Chondrocyte (in vitro differentiated cells): ENCODE results near the gene TEAD1. TPM values are rescaled to one million over a fixed set of nuclear protein-coding genes. Genes with fewer than 3 reads are reported as not detected.

Experiments
- DNase-seq: peaks from one replicate; pipeline ENCODE4 v3.0.0; 2021; ENCODE audit warnings: mixed read lengths, low spot score
- H3K27ac Mint-ChIP-seq: one replicate; pipeline ENCODE4 v1.8.0; 2021; ENCODE audit warnings: mild to moderate bottlenecking, moderate library complexity, mixed read lengths; ENCODE audit not compliant: unreplicated experiment
- H3K27me3 Mint-ChIP-seq: 2 replicates; pipeline ENCODE4 v1.8.0; 2021; ENCODE audit warnings: low read depth, mixed read lengths
- H3K36me3 Mint-ChIP-seq: 2 replicates; pipeline ENCODE4 v1.8.0; 2021; ENCODE audit warnings: low read depth, mixed read lengths
- H3K4me1 Mint-ChIP-seq: 2 replicates; pipeline ENCODE4 v1.8.0; 2021; ENCODE audit warnings: low read depth, mild to moderate bottlenecking, mixed read lengths
- H3K4me3 Mint-ChIP-seq: one replicate; pipeline ENCODE4 v1.8.0; 2021; ENCODE audit warnings: mild to moderate bottlenecking, moderate library complexity, mixed read lengths; ENCODE audit not compliant: unreplicated experiment
- H3K9me3 Mint-ChIP-seq: 2 replicates; pipeline ENCODE4 v1.8.0; 2021; ENCODE audit warnings: low read depth, mixed read lengths
- total RNA-seq: library from RNA; stranded (reverse); gene quantifications from 3 replicates; pipeline ENCODE4 v1.2.1, GENCODE V29; 2021
- TF ChIP-seq, protein P1 (sequence below): fragments of 200-600 bp; sonication (generic); IDR thresholded peaks from 2 replicates; pipeline ENCODE4 v1.5.0; 2021; ENCODE audit warnings: antibody characterized with exemption, mild to moderate bottlenecking, moderate library complexity

Gene TEAD1
- total RNA-seq, 1 donor from 2014 or later, result 137 TPM

DNA sequence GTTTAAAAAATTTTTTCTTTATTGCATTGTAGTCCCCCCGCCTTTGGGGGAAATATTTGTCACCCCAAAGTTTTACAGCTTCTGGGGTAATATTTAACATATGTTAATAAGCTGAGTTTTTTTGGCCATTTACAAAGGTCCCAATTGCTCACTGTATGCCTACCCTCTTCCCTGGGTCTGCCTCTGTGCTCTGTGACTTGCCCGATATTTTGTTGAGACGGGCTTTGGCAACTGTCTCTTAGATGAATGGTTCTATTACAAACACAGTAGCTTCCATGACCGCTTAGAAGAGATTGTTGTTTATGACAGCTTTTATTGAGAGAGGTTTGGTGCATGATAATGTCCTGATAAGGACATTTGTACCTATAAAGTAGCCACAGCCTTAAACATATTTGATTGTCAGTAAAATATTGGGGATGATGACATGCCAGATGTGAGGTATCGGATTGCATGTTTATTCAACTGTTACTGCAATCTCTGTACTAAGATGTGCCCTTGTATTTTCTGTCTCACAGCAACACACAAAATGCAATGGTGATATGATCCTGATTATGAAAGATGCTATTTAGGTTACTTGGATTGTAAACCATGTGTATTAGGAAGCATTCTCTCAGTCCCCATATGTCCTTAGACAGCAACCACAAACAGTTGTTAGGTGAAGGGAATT, 103.1 kb downstream of the TEAD1 start:
- no peak overlapping the region for H3K27ac Mint-ChIP-seq
- peaks cover 57% of the 10 kb centered on the region for H3K4me1 Mint-ChIP-seq
- peaks cover 5% of the 10 kb centered on the region for H3K36me3 Mint-ChIP-seq
- no peak for DNase-seq
- TF ChIP-seq, protein P1, sequence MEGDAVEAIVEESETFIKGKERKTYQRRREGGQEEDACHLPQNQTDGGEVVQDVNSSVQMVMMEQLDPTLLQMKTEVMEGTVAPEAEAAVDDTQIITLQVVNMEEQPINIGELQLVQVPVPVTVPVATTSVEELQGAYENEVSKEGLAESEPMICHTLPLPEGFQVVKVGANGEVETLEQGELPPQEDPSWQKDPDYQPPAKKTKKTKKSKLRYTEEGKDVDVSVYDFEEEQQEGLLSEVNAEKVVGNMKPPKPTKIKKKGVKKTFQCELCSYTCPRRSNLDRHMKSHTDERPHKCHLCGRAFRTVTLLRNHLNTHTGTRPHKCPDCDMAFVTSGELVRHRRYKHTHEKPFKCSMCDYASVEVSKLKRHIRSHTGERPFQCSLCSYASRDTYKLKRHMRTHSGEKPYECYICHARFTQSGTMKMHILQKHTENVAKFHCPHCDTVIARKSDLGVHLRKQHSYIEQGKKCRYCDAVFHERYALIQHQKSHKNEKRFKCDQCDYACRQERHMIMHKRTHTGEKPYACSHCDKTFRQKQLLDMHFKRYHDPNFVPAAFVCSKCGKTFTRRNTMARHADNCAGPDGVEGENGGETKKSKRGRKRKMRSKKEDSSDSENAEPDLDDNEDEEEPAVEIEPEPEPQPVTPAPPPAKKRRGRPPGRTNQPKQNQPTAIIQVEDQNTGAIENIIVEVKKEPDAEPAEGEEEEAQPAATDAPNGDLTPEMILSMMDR, result no peak
- no peaks in the 10 kb centered on the region for H3K27me3 Mint-ChIP-seq
- no peak overlapping the region for H3K4me3 Mint-ChIP-seq
- H3K9me3 Mint-ChIP-seq, result peaks cover 4% of the 10 kb centered on the region

DNA sequence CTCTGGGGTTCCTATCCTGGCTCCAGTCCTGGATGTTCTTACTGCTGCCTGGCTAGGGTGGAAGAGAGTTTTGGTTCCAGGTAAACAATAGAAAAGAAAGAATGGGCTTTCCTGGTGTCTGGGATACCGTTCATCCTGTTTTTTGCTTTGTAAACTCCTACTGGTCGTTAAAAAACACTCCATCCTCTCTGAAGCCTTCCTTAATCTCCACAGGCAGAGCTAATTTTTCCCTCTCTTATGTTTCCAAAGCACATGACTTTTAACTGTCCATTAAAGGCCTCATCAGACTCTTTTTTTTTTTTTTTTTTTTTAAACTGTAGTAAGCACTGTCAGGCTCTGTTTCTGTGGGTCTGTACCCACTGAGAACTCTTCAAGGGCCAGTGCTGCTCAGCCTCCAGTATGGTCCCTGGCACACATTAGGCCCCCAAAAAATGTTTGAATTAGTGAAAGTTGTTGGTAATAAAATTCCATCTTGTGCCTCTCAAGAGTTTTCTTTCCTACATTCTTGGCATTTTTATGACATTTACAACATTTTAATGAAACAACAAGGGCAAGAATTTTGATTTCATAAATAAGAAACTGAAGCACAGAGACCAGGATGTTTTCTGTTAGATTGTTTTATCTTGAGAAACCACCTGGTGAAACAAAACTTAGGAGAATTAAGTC, 104.2 kb downstream of the TEAD1 start:
- Mint-ChIP-seq H3K27me3 (no peaks in the 10 kb centered on the region), H3K4me1 (peaks cover 51% of the 10 kb centered on the region), H3K27ac (peak overlapping the region; percentile 74), H3K4me3 (no peak overlapping the region), H3K36me3 (peaks cover 5% of the 10 kb centered on the region), H3K9me3 (peaks cover 4% of the 10 kb centered on the region)
- no peak for DNase-seq
- TF ChIP-seq, protein P1, result no peak

DNA sequence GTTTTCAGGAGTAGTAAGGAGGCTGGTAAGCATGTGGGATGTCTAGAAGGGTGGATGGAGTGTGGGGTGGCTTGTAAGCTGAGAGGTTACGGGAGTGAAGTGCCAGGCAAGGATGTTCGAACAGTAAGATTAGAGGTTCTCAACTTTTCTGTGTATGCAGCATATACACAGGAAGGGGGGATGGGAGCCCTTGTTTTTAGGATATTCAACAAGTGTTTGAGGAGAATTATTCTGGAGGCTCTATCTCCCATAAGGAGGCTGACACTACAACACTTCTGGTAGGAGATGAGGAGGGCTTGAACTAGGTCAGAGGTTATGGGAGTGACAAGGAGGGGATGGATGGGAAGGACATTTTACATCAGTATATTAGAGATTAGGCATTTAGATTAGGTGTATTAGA, 109.5 kb downstream of the TEAD1 start:
- Mint-ChIP-seq H3K4me1 (peaks cover 45% of the 10 kb centered on the region), H3K27me3 (no peaks in the 10 kb centered on the region), H3K9me3 (peaks cover 4% of the 10 kb centered on the region), H3K27ac (no peak overlapping the region), H3K4me3 (no peak overlapping the region), H3K36me3 (peaks cover 7% of the 10 kb centered on the region)
- DNase-seq, result no peak
- TF ChIP-seq, protein P1, result no peak

DNA sequence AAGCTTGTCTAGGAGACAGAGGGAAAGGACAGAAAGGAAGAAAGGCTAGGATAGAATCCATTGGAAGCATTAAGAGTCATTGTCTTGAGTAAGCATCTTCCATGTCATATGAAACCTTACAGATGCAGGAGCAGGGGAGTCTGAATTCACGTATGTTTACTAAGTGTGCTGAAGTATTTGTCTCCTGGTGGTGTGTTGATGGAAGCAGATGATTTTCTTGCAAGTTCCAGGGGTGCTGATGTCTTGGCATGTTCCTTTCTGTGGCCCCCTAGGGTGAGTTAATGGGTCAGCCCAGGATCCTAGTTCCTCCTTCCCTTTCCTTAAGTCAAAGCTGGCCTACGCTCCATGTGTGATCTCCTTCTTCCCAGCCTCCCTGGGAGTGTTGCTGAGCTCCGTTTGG, 110.2 kb downstream of the TEAD1 start:
- Mint-ChIP-seq H3K36me3 (peaks cover 7% of the 10 kb centered on the region), H3K27me3 (no peaks in the 10 kb centered on the region), H3K4me1 (peaks cover 43% of the 10 kb centered on the region), H3K27ac (no peak overlapping the region), H3K9me3 (peaks cover 4% of the 10 kb centered on the region), H3K4me3 (no peak overlapping the region)
- TF ChIP-seq, protein P1, result no peak
- no peak for DNase-seq

DNA sequence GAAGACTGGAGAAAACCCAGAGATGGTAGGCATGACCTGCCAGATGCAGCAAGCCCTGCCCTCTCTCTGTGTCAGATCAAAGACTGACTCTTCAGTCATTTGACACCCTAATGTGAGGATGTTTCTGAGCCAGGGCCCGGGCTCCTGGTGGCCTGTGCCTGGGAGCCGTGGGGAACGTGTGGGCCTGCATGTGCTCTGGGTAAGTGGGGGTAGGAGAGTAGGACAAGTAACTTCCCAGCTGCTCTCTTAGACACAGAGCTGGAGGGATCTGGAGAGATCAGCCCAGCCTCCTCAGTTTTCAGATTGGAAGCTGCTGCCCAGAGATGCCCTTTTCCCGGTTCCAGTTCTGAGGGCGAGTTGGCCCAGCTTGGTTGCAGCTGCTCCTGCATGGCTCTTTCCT, 110.8 kb downstream of the TEAD1 start:
- peaks cover 3% of the 10 kb centered on the region for H3K36me3 Mint-ChIP-seq
- TF ChIP-seq, protein P1, result no peak
- DNase-seq, result no peak
- no peaks in the 10 kb centered on the region for H3K9me3 Mint-ChIP-seq
- no peak overlapping the region for H3K4me3 Mint-ChIP-seq
- no peak overlapping the region for H3K27ac Mint-ChIP-seq
- peaks cover 39% of the 10 kb centered on the region for H3K4me1 Mint-ChIP-seq
- H3K27me3 Mint-ChIP-seq, result no peaks in the 10 kb centered on the region
